Measurements from ENCODE around the gene GRM3. TPM values are rescaled to one million over a fixed set of nuclear protein-coding genes. Genes with fewer than 3 reads are reported as not detected.

Gene GRM3
- total RNA-seq, 1 experiment from 2014 or later, result not detected

DNA sequence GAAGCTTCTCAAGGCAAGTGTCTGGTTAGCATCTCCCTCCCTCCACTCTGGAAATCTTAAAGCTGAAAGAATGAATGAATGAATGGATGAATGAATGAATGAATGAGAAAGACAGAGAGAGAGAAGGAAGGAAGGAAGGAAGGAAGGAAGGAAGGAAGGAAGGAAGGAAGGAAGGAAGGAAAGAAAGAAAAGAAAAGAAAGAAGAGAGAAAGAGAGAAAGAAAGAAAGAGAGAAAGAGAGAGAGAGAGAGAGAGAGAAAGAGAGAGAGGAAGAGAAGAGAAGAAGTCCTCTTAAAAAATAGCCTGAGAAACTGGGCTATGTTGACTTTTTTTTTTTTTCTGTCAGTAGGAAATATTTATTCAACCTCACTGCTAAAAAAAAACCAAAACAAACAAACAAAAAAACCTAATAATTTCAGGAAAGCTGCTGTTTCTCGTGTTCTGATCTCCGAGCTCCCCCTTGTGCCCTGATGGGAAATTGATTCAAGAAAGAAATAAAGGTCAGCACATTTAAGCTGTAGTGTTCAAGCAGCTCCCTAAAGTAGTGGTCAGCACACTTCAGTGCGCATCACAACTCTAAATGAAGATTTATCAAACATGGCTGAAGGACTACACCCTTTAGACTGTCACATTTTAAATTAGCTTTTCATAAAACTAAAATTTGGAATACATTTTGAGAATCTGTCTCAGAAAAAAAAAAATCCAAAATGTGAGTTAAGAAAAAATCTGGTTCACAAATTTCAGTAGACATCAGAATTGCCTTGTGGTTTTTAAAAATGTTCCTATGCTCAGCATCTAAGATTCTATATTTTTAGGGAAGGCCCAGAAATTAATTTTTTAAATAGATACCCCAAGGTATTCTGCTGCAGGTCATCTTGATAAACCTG, 261.5 kb downstream of the GRM3 start:
- peak; percentile 12 for DNase-seq (ENCODE audit: low read depth)

DNA sequence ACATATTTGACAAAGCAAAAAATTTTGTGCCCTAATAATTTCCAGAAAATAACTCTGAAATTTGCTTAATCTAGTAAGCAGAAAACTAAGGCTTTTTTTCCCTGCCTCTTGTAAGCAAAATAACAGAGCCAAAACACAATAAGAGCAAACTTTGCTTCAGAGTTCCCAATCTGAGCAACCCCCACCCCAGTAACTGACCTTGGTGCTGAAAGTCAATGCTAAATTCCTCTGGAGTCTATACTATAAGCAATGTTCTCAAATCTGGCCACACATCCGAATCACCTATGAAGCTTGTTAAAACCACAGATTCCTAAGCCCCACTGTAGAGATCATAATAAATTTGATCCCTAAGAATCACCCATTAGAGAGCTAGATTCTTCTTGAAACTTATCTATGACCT, 265.2 kb downstream of the GRM3 start:
- DNase-seq (ENCODE audit: low read depth), result no peak

DNA sequence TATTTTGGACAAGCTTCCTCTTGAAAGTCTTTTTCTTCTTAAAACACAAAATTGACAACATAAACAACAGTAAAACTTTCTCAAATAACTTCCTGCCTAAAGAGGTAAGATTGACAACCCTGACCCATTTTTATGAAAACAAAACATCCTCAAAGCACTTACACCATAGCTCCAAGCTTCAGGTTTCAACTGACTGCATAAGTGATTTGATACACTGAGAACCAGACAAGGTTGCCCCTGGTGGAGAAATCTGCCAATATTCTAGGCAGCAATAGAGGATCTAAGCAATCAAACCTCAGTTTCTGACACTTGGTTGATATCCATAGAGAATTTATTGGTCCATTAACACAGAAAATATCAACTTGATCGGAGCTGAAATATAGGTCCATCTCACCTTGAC, 267.9 kb downstream of the GRM3 start:
- DNase-seq (ENCODE audit: low read depth), result no peak

DNA sequence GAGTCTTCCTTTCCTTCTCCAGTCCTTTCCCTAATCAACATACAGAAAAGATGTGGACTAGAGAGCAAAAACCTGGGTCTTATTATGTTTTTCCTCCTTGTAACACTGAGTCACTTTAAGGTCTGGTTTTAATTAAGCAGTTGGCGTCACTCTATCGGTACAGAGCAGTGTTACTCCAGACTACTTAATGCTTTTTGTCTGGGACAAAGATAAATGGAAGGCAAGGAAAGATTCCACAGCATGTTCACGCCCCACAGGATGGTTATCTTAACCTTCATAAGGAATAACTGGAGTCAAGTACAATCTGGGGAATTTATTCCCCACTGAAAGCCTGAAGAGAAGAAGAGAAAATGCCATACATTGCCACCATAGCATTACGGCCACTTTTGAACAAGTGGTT, 270.0 kb downstream of the GRM3 start:
- DNase-seq (ENCODE audit: low read depth), result peak; percentile 32

All from RPMI7951 (cell line).